HepG2 (cell line): Measurements from ENCODE around the gene CFAP90. TPM values are rescaled to one million over a fixed set of nuclear protein-coding genes. Genes with fewer than 3 reads are reported as not detected.

Experiments
- ARHGAP35 ChIP-seq: sonication (generic); formaldehyde crosslinking; IDR thresholded peaks from 2 replicates; pipeline ENCODE4 v1.9.0; 2022; ENCODE audit warnings: mild to moderate bottlenecking, inconsistent platforms, moderate library complexity, missing genetic modification reagents, borderline replicate concordance
- IRF2 ChIP-seq: IDR thresholded peaks from 2 replicates; pipeline ENCODE4 v1.6.1; 2018; ENCODE audit warnings: missing genetic modification reagents, missing compliant biosample characterization
- JUN ChIP-seq: sonication (generic); formaldehyde crosslinking; IDR thresholded peaks from 2 replicates; pipeline ENCODE4 v1.4.0; 2020; ENCODE audit warnings: mild to moderate bottlenecking, missing genetic modification reagents
- LCORL ChIP-seq, 2 experiments: fragments of 450-650 bp in 1 of 2; sonication (generic) in 1 of 2; formaldehyde crosslinking in 1 of 2; IDR thresholded peaks; 2 replicates each; pipeline versions ENCODE4 v1.5.0 to v1.6.1; 2017 to 2020; ENCODE audit warnings: antibody characterized with exemption in 1 of 2, missing genetic modification reagents in 1 of 2
- MAZ ChIP-seq, 2 experiments: sonication (generic) in 1 of 2; formaldehyde crosslinking in 1 of 2; IDR thresholded peaks; 2 replicates each; pipeline versions ENCODE4 v1.5.0 to v1.6.1; 2012 to 2020; ENCODE audit warnings: low read depth in 2 of 2, mild to moderate bottlenecking in 2 of 2, borderline replicate concordance in 1 of 2, improper control_type of control experiment in 1 of 2, low read length in 1 of 2, missing genetic modification reagents in 1 of 2, moderate library complexity in 1 of 2
- MTA1 ChIP-seq: sonication (generic); formaldehyde crosslinking; IDR thresholded peaks from 2 replicates; pipeline ENCODE4 v1.4.0; 2020; ENCODE audit warnings: missing genetic modification reagents, mild to moderate bottlenecking, borderline replicate concordance
- MXD4 ChIP-seq: IDR thresholded peaks from 2 replicates; pipeline ENCODE4 v1.6.1; 2016; ENCODE audit warnings: mild to moderate bottlenecking, missing biosample characterization, missing genetic modification reagents
- NFYB ChIP-seq: sonication (generic); formaldehyde crosslinking; IDR thresholded peaks from 2 replicates; pipeline ENCODE4 v1.4.0; 2020; ENCODE audit warnings: missing genetic modification reagents
- ONECUT2 ChIP-seq: sonication (generic); formaldehyde crosslinking; IDR thresholded peaks from 2 replicates; pipeline ENCODE4 v1.4.0; 2020; ENCODE audit warnings: missing genetic modification reagents
- SIX4 ChIP-seq: sonication (generic); formaldehyde crosslinking; IDR thresholded peaks from 2 replicates; pipeline ENCODE4 v1.4.0; 2020; ENCODE audit warnings: missing genetic modification reagents
- SNAI1 ChIP-seq: sonication (generic); formaldehyde crosslinking; IDR thresholded peaks from 2 replicates; pipeline ENCODE4 v1.5.0; 2020; ENCODE audit warnings: mild to moderate bottlenecking, missing genetic modification reagents, borderline replicate concordance
- TBX2 ChIP-seq: sonication (generic); formaldehyde crosslinking; IDR thresholded peaks from 2 replicates; pipeline ENCODE4 v1.5.0; 2020; ENCODE audit warnings: missing genetic modification reagents, mild to moderate bottlenecking, borderline replicate concordance
- TRAFD1 ChIP-seq: sonication (generic); formaldehyde crosslinking; IDR thresholded peaks from 2 replicates; pipeline ENCODE4 v1.5.1; 2020; ENCODE audit warnings: missing genetic modification reagents, mild to moderate bottlenecking, borderline replicate concordance
- ZNF121 ChIP-seq: sonication (generic); formaldehyde crosslinking; IDR thresholded peaks from 2 replicates; pipeline ENCODE4 v1.5.0; 2020; ENCODE audit warnings: mild to moderate bottlenecking, missing genetic modification reagents
- ZNF337 ChIP-seq: sonication (generic); formaldehyde crosslinking; IDR thresholded peaks from 2 replicates; pipeline ENCODE4 v1.5.1; 2020; ENCODE audit warnings: missing genetic modification reagents, low read depth, mild to moderate bottlenecking, borderline replicate concordance
- ZNF383 ChIP-seq: sonication (generic); formaldehyde crosslinking; IDR thresholded peaks from 2 replicates; pipeline ENCODE4 v1.4.0; 2020; ENCODE audit warnings: missing genetic modification reagents, mild to moderate bottlenecking, borderline replicate concordance
- ZNF451 ChIP-seq: sonication (generic); formaldehyde crosslinking; IDR thresholded peaks from 2 replicates; pipeline ENCODE4 v1.5.0; 2020; ENCODE audit warnings: mild to moderate bottlenecking, missing genetic modification reagents
- ZNF614 ChIP-seq: IDR thresholded peaks from 2 replicates; pipeline ENCODE4 v1.6.1; 2018; ENCODE audit warnings: missing biosample characterization, missing genetic modification reagents, inconsistent platforms, borderline replicate concordance
- ZNF746 ChIP-seq: sonication (generic); formaldehyde crosslinking; IDR thresholded peaks from 2 replicates; pipeline ENCODE4 v1.8.0; 2022; ENCODE audit warnings: mild to moderate bottlenecking, missing genetic modification reagents
- ZNF761 ChIP-seq: sonication (generic); formaldehyde crosslinking; conservative IDR thresholded peaks from 2 replicates; pipeline ENCODE4 v1.4.0; 2020; ENCODE audit warnings: mild to moderate bottlenecking, missing genetic modification reagents
- ZNF850 ChIP-seq: sonication (generic); formaldehyde crosslinking; conservative IDR thresholded peaks from 2 replicates; pipeline ENCODE4 v1.9.0; 2021; ENCODE audit warnings: mild to moderate bottlenecking, missing genetic modification reagents
- ZSCAN9 ChIP-seq: IDR thresholded peaks from 2 replicates; pipeline ENCODE4 v1.6.1; 2016; ENCODE audit warnings: borderline replicate concordance
- polyA plus RNA-seq, 8 experiments: library from polyadenylated mRNA; depleted of rRNA in 3 of 8; stranded (reverse) in 7 of 8; unstranded in 1 of 8; fragments of >200 nt; fragmentation: Illumina TruSeq in 4 of 8; extraction: Trizol in 4 of 8; gene quantifications; 2 replicates each; pipeline versions ENCODE4 v1.2.1 to v1.2.3, GENCODE V29; 2011 to 2016; ENCODE audit warnings: low read depth in 4 of 8, missing spikeins in 1 of 8, mixed read lengths in 1 of 8; ENCODE audit not compliant: insufficient read depth in 1 of 8
- total RNA-seq, 5 experiments: library from RNA; depleted of rRNA; stranded (reverse); fragments of >200 nt; fragmentation: Illumina TruSeq; extraction: Trizol; gene quantifications; 2 replicates each; pipeline ENCODE4 v1.2.3, GENCODE V29; 2016; ENCODE audit warnings: low read depth in 1 of 5
- TF ChIP-seq, protein P1 (sequence below): sonication (generic); formaldehyde crosslinking; IDR thresholded peaks from 2 replicates; pipeline ENCODE4 v1.5.0; 2020; ENCODE audit warnings: mild to moderate bottlenecking, missing genetic modification reagents
- TF ChIP-seq, protein P2 (sequence below): sonication (generic); formaldehyde crosslinking; IDR thresholded peaks from 2 replicates; pipeline ENCODE4 v1.5.0; 2020; ENCODE audit warnings: mild to moderate bottlenecking, missing genetic modification reagents

Gene CFAP90
- total and polyA plus RNA-seq, 2 of the 13 experiments (the other 11 are each of a cell fraction or from before 2014, with no cell fraction given) = 0.11 TPM; not detected in 1

GRCh38 chr5:7868773-7869473, 18.0 kb upstream of the CFAP90 start, which contains the start of the genes FASTKD3 and MTRR (continued):
- TF ChIP-seq, protein P1, sequence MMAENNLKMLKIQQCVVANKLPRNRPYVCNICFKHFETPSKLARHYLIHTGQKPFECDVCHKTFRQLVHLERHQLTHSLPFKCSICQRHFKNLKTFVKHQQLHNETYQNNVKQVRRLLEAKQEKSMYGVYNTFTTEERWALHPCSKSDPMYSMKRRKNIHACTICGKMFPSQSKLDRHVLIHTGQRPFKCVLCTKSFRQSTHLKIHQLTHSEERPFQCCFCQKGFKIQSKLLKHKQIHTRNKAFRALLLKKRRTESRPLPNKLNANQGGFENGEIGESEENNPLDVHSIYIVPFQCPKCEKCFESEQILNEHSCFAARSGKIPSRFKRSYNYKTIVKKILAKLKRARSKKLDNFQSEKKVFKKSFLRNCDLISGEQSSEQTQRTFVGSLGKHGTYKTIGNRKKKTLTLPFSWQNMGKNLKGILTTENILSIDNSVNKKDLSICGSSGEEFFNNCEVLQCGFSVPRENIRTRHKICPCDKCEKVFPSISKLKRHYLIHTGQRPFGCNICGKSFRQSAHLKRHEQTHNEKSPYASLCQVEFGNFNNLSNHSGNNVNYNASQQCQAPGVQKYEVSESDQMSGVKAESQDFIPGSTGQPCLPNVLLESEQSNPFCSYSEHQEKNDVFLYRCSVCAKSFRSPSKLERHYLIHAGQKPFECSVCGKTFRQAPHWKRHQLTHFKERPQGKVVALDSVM (CRISPR knock-in tag) = no peak
- TF ChIP-seq IRF2 (CRISPR knock-in tag) (0 out of 2 replicates have a peak, but pooled peaks have one; percentile 27), ZSCAN9 (CRISPR knock-in tag) (no peak), ARHGAP35 (CRISPR knock-in tag) (no peak), JUN (CRISPR knock-in tag) (no peak), ZNF614 (CRISPR knock-in tag) (no peak), ZNF850 (no peak), ZNF451 (CRISPR knock-in tag) (0 out of 2 replicates have a peak, but pooled peaks have one; percentile 56), ZNF761 (no peak), ZNF121 (CRISPR knock-in tag) (no peak), ZNF337 (CRISPR knock-in tag) (peak; percentile 78; the same call in 1 of the 2 replicates), NFYB (CRISPR knock-in tag) (peak; percentile 95), MXD4 (CRISPR knock-in tag) (peak; percentile 43; the same call in 1 of the 2 replicates), TRAFD1 (CRISPR knock-in tag) (no peak), ONECUT2 (CRISPR knock-in tag) (no peak), TBX2 (CRISPR knock-in tag) (peak; percentile 75), MTA1 (CRISPR knock-in tag) (peak; percentile 89; the same call in 1 of the 2 replicates), ZNF383 (CRISPR knock-in tag) (no peak), LCORL (IDR thresholded peaks at IDR 0.05) (no peak), LCORL (CRISPR knock-in tag; IDR thresholded peaks at IDR 0.05) (peak; percentile 41; the same call in 1 of the 2 replicates), MAZ (IDR thresholded peaks at IDR 0.05; ENCODE audit: borderline replicate concordance, low read depth, low read length) (peak; percentile 54; the same call in 1 of the 2 replicates), MAZ (CRISPR knock-in tag; IDR thresholded peaks at IDR 0.05; ENCODE audit: low read depth) (0 out of 2 replicates have a peak, but pooled peaks have one; percentile 16), ZNF746 (CRISPR knock-in tag) (no peak), SNAI1 (CRISPR knock-in tag) (no peak), SIX4 (CRISPR knock-in tag) (no peak)
- TF ChIP-seq, protein P2, sequence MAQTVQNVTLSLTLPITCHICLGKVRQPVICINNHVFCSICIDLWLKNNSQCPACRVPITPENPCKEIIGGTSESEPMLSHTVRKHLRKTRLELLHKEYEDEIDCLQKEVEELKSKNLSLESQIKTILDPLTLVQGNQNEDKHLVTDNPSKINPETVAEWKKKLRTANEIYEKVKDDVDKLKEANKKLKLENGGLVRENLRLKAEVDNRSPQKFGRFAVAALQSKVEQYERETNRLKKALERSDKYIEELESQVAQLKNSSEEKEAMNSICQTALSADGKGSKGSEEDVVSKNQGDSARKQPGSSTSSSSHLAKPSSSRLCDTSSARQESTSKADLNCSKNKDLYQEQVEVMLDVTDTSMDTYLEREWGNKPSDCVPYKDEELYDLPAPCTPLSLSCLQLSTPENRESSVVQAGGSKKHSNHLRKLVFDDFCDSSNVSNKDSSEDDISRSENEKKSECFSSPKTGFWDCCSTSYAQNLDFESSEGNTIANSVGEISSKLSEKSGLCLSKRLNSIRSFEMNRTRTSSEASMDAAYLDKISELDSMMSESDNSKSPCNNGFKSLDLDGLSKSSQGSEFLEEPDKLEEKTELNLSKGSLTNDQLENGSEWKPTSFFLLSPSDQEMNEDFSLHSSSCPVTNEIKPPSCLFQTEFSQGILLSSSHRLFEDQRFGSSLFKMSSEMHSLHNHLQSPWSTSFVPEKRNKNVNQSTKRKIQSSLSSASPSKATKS (CRISPR knock-in tag) = no peak
